ENCODE data around the gene RBP4. TPM values are rescaled to one million over a fixed set of nuclear protein-coding genes. Genes with fewer than 3 reads are reported as not detected.

RBP4 gene
- total and polyA plus RNA-seq, 9 of the 15 experiments (the other 6 are each of a cell fraction or from before 2014, with no cell fraction given) = 0.91 TPM; not detected in 8

GRCh38 chr10:93595378-93596161 lies 5.5 kb downstream of the RBP4 start:
- H3K27me3 ChIP-seq (ENCODE audit: control insufficient read depth in 2 of 2, insufficient read depth in 2 of 2, low read length in 2 of 2) = peaks cover 4 to 23% of the 10 kb centered on the region in 2 experiments; a peak in 3 of 5 replicates
- no peaks in the 10 kb centered on the region for H3K9me3 ChIP-seq (replicated peaks; ENCODE audit: control insufficient read depth, insufficient read depth, low read depth, low read length)
- DNase-seq (ENCODE audit: extremely low read depth in 1 of 4, low spot score in 3 of 4) = no peak
- H3K4me2 ChIP-seq (ENCODE audit: insufficient read depth, low read length) = no peak overlapping the region
- H3K36me3 ChIP-seq (ENCODE audit: control insufficient read depth, insufficient read depth, low read length) = no peaks in the 10 kb centered on the region
- H3K9ac ChIP-seq (ENCODE audit: insufficient read depth in 1 of 2, low read depth in 2 of 2, low read length in 2 of 2) = no peak overlapping the region
- CTCF ChIA-PET (ENCODE audit: low intra/inter-chr PET ratio) = no interaction called here
- POLR2A ChIA-PET = interaction anchor here (1.2 kb wide), 1 partner anchor 10 kb away, joined by 3 read pairs; no protein-coding TSS in a partner anchor
- no peak overlapping the region for H2AFZ ChIP-seq (ENCODE audit: low read depth, low read length)
- intact Hi-C loops (cut with micrococcal nuclease) = no loop called here
- no peak for FAIRE-seq
- BruUV-seq (replicated peaks) = no TSS peak
- no peak overlapping the region for H3K4me3 ChIP-seq
- no peaks in the 10 kb centered on the region for H3K79me2 ChIP-seq (ENCODE audit: control insufficient read depth, insufficient read depth, low read length)
- ATAC-seq = no peak
- no peaks in the 10 kb centered on the region; a peak in 2 of 5 replicates for H3K4me1 ChIP-seq (replicated peaks in 1 of 2; ENCODE audit: control insufficient read depth in 2 of 2, insufficient read depth in 2 of 2, low read length in 2 of 2)
- in situ Hi-C loops (cut with MboI) = no loop called here
- no peaks in the 10 kb centered on the region for H3K9me1 ChIP-seq (ENCODE audit: control insufficient read depth, insufficient read depth, low read length)
- 11% methylated on average over 5 of the region's 5 CpGs for WGBS (ENCODE audit: insufficient coverage, low coverage, missing lambda C conversion rate)
- no peak overlapping the region for H3K27ac ChIP-seq (ENCODE audit: extremely low read depth, low read depth, low read length)
- no peaks in the 10 kb centered on the region for H4K20me1 ChIP-seq (replicated peaks; ENCODE audit: control insufficient read depth, insufficient read depth, low read length)
- no peak for TF ChIP-seq JUND (IDR thresholded peaks at IDR 0.05; ENCODE audit: borderline replicate concordance, low read depth, low read length)
- no peak for TF ChIP-seq JUND (tag; IDR thresholded peaks at IDR 0.05; ENCODE audit: borderline replicate concordance, low read depth, low read length)
- no peak for TF ChIP-seq KAT7 (CRISPR knock-in tag; IDR thresholded peaks at IDR 0.05; ENCODE audit: borderline replicate concordance)
- no peak for TF ChIP-seq PTRF (tag; IDR thresholded peaks at IDR 0.05)
- TF ChIP-seq ZNF217 (CRISPR knock-in tag; IDR thresholded peaks at IDR 0.05) = no peak
- TF ChIP-seq ZNF212 (CRISPR knock-in tag; IDR thresholded peaks at IDR 0.05) = no peak
- no peak for TF ChIP-seq CTCFL (IDR thresholded peaks at IDR 0.05; ENCODE audit: borderline replicate concordance, insufficient read depth, low read depth, low read length, poor library complexity, severe bottlenecking)
- no peak for TF ChIP-seq SRSF3 (IDR thresholded peaks at IDR 0.05; ENCODE audit: insufficient read depth, low read length)
- TF ChIP-seq ZNF740 (CRISPR knock-in tag; IDR thresholded peaks at IDR 0.05) = no peak
- TF ChIP-seq ZNF740 (tag; IDR thresholded peaks at IDR 0.05) = no peak
- no peak for TF ChIP-seq KDM5B (IDR thresholded peaks at IDR 0.05; ENCODE audit: insufficient replicate concordance, low read depth, low read length)
- no peak for TF ChIP-seq NONO (IDR thresholded peaks at IDR 0.05; ENCODE audit: low read depth in 2 of 2, low read length in 1 of 2)
- TF ChIP-seq PRMT5 (CRISPR knock-in tag; IDR thresholded peaks at IDR 0.05) = no peak
- TF ChIP-seq CREB1 (IDR thresholded peaks at IDR 0.05) = no peak
- no peak for TF ChIP-seq CREB1 (CRISPR knock-in tag; IDR thresholded peaks at IDR 0.05)
